ENCODE data around the gene PGM2L1.
A peak's percentile ranks its signal among the peaks of the same experiment; 100 is the strongest.

DNA sequence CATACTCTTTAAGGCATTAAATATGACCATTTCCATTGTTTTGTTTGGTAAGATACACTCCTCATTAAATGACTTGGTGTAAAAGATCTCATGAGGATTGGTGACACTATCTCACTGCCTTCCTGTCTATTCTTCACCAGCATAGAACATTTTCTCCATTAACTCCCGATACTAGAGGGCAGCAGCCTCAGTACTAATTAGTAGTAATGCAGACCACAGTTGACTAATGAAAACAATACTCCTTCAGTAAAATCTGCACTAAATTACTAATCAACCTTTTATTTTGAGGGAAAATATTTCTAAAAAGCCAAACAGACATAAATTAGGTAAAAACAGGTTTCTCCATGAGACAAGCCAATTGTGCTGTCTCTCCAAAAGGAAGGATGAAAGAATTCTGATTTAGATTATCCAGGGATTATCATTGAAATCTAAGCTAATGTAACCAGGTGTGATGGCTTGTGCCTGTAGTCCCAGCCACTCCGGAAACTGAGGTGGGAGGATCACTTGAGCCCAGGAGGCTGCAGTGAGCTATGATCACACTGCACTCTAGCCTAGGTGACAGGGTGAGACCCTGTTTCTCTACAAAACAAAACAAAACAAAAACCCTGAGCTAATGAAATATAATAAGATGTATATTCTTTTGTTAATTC, 9.4 kb downstream of the PGM2L1 start:
- TF ChIP-seq POLR2A (IDR thresholded peaks at IDR 0.05): no peak
- peak; percentile 50 for TF ChIP-seq POLR2AphosphoS5 (IDR thresholded peaks at IDR 0.05)

All from prostate gland (tissue), 1 donor.